Peyer's patch (tissue), 4 donors: ENCODE measurements around the gene HAND2. TPM values are rescaled to one million over a fixed set of nuclear protein-coding genes. Genes with fewer than 3 reads are reported as not detected.
A peak's percentile ranks its signal among the peaks of the same experiment; 100 is the strongest.

Experiments
- DNase-seq, 3 donors: peaks; one replicate each; pipeline ENCODE4 v3.0.0-alpha.2; 2017 to 2019
- H3K27ac ChIP-seq, 4 donors: fragments of 200-600 bp; sonication (generic); one replicate each; pipeline ENCODE4 v1.5.1; 2016 to 2019
- H3K27me3 ChIP-seq, 2 donors: fragments of 200-600 bp; sonication (generic); one replicate each; pipeline ENCODE4 v1.5.1; 2019
- H3K36me3 ChIP-seq, 3 donors: fragments of 200-600 bp; sonication (generic); one replicate each; pipeline ENCODE4 v1.5.1; 2016 to 2019
- H3K4me1 ChIP-seq, 4 donors: fragments of 200-600 bp; sonication (generic); one replicate each; pipeline ENCODE4 v1.5.1; 2016 to 2019
- H3K4me3 ChIP-seq, 4 donors: fragments of 200-600 bp; sonication (generic); 1 replicate in 3 of 4; 2 replicates in 1 of 4; pipeline ENCODE4 v1.5.1; 2016 to 2019; ENCODE audit warnings: mild to moderate bottlenecking in 1 of 4
- H3K9me3 ChIP-seq, 4 donors: fragments of 200-600 bp; sonication (generic); one replicate each; pipeline ENCODE4 v1.5.1; 2016 to 2019; ENCODE audit warnings: mild to moderate bottlenecking in 1 of 4
- CTCF ChIP-seq, 6 experiments: fragments of 450-650 bp in 4 of 6; fragments of 200-600 bp in 2 of 6; sonication (generic) in 1 of 6; IDR thresholded peaks; one replicate each; pipeline ENCODE4 v1.5.1; 2017 to 2019; ENCODE audit warnings: antibody characterized with exemption in 6 of 6, mild to moderate bottlenecking in 3 of 6, moderate library complexity in 1 of 6
- POLR2A ChIP-seq, 2 donors: fragments of 450-650 bp; IDR thresholded peaks; one replicate each; pipeline ENCODE4 v1.5.1; 2017; ENCODE audit warnings: antibody characterized with exemption in 2 of 2, mild to moderate bottlenecking in 2 of 2, moderate library complexity in 2 of 2
- total RNA-seq, 4 donors: library from RNA; depleted of rRNA; stranded (reverse); fragments of >200 nt; gene quantifications; one replicate each; pipeline ENCODE4 v1.1.0, GENCODE V29; 2016

Gene HAND2
- total RNA-seq, 4 donors from 2014 or later: 4.9 to 40.4 (median 9.1) TPM; not detected in 1

GRCh38 chr4:173500841-173501591 lies 29.0 kb downstream of the HAND2 start:
- Histone ChIP-seq H3K36me3 (no peaks in the 10 kb centered on the region), H3K27me3 (no peaks in the 10 kb centered on the region), H3K27ac (no peak overlapping the region), H3K4me1 (peaks cover 0 to under 1% (median 0%) of the 10 kb centered on the region in 4 donors), H3K9me3 (peaks cover 0 to 9% (median 0%) of the 10 kb centered on the region in 4 donors), H3K4me3 (peak overlapping the region in 3 of 4 donors; percentile 15 to 39 (median 31))
- no peak for TF ChIP-seq CTCF (IDR thresholded peaks at IDR 0.05)
- no peak for TF ChIP-seq POLR2A (IDR thresholded peaks at IDR 0.05)
- DNase-seq: no peak

GRCh38 chr4:173499658-173500535 lies 30.1 kb downstream of the HAND2 start:
- no peaks in the 10 kb centered on the region for H3K36me3 ChIP-seq
- no peak overlapping the region for H3K4me3 ChIP-seq
- no peak for DNase-seq
- H3K9me3 ChIP-seq: peaks cover 0 to 9% (median 0%) of the 10 kb centered on the region in 4 donors
- TF ChIP-seq POLR2A (IDR thresholded peaks at IDR 0.05): no peak
- TF ChIP-seq CTCF (IDR thresholded peaks at IDR 0.05): no peak
- no peaks in the 10 kb centered on the region for H3K4me1 ChIP-seq
- H3K27me3 ChIP-seq: no peaks in the 10 kb centered on the region
- no peak overlapping the region for H3K27ac ChIP-seq

- no peaks in the 10 kb centered on the region for H3K4me1 ChIP-seq
- DNase-seq: no peak
- no peak overlapping the region for H3K27ac ChIP-seq
- H3K9me3 ChIP-seq: peaks cover 0 to 9% (median 0%) of the 10 kb centered on the region in 4 donors
- no peak overlapping the region for H3K4me3 ChIP-seq
- no peak for TF ChIP-seq POLR2A (IDR thresholded peaks at IDR 0.05)
- no peak for TF ChIP-seq CTCF (IDR thresholded peaks at IDR 0.05)
- H3K27me3 ChIP-seq: no peaks in the 10 kb centered on the region
- no peaks in the 10 kb centered on the region for H3K36me3 ChIP-seq
Measured at GRCh38 chr4:173498771-173499170, 31.3 kb downstream of the HAND2 start.

GRCh38 chr4:173498023-173498422 lies 32.0 kb downstream of the HAND2 start:
- Histone ChIP-seq H3K4me3 (no peak overlapping the region), H3K27ac (no peak overlapping the region), H3K27me3 (no peaks in the 10 kb centered on the region), H3K9me3 (peaks cover 0 to 9% (median 0%) of the 10 kb centered on the region in 4 donors), H3K36me3 (no peaks in the 10 kb centered on the region), H3K4me1 (no peaks in the 10 kb centered on the region)
- no peak for DNase-seq
- TF ChIP-seq POLR2A (IDR thresholded peaks at IDR 0.05) (no peak), CTCF (IDR thresholded peaks at IDR 0.05) (no peak)

- peak overlapping the region in 2 of 4 donors; percentile 35 to 38 for H3K4me3 ChIP-seq
- H3K36me3 ChIP-seq: no peaks in the 10 kb centered on the region
- H3K9me3 ChIP-seq: no peaks in the 10 kb centered on the region
- DNase-seq: peak in 2 of 3 donors; percentile 55 to 85
- TF ChIP-seq CTCF (IDR thresholded peaks at IDR 0.05) (peak; percentile 33 to 74 (median 66)), POLR2A (IDR thresholded peaks at IDR 0.05) (no peak)
- H3K27ac ChIP-seq: no peak overlapping the region
- no peaks in the 10 kb centered on the region for H3K27me3 ChIP-seq
- peaks cover 0 to 10% (median 0%) of the 10 kb centered on the region in 4 donors for H3K4me1 ChIP-seq
Measured at GRCh38 chr4:173494013-173494970, 35.7 kb downstream of the HAND2 start.
